Calu3 (cell line): ENCODE results near the gene KBTBD13. TPM values are rescaled to one million over a fixed set of nuclear protein-coding genes. Genes with fewer than 3 reads are reported as not detected.

ENCODE experiments used
- BruUV-seq: library from RNA; stranded (reverse); fragments of 400-500 nt; replicated peaks from 2 replicates; lab custom pipeline; 2021; lab: Mats Ljungman, UMichigan
- CTCF ChIA-PET: fragments of 300-600 bp; sonication (Branson Sonifier 250); formaldehyde crosslinking; loops from one replicate; lab custom pipeline; 2022; ENCODE audit warnings: antibody characterized with exemption; lab: Charles Lee
- DNase-seq: peaks from one replicate; pipeline ENCODE4 v3.0.0; 2022
- H3K27ac Mint-ChIP-seq: one replicate; pipeline ENCODE4 v1.8.0; 2022; ENCODE audit warnings: mixed read lengths; ENCODE audit not compliant: unreplicated experiment
- H3K27me3 Mint-ChIP-seq: one replicate; pipeline ENCODE4 v1.8.0; 2022; ENCODE audit warnings: mixed read lengths; ENCODE audit not compliant: unreplicated experiment
- H3K36me3 Mint-ChIP-seq: one replicate; pipeline ENCODE4 v1.8.0; 2022; ENCODE audit warnings: mild to moderate bottlenecking, moderate library complexity, mixed read lengths; ENCODE audit not compliant: insufficient read depth, unreplicated experiment
- H3K4me1 Mint-ChIP-seq: one replicate; pipeline ENCODE4 v1.8.0; 2022; ENCODE audit warnings: mild to moderate bottlenecking, low read depth, mixed read lengths; ENCODE audit not compliant: unreplicated experiment
- H3K4me3 Mint-ChIP-seq: one replicate; pipeline ENCODE4 v1.8.0; 2022; ENCODE audit warnings: mild to moderate bottlenecking, low read depth, moderate library complexity, mixed read lengths; ENCODE audit not compliant: unreplicated experiment
- H3K9me3 Mint-ChIP-seq: one replicate; pipeline ENCODE4 v1.8.0; 2022; ENCODE audit warnings: low read depth, mixed read lengths; ENCODE audit not compliant: unreplicated experiment
- intact Hi-C: fragments of 100-400 bp; cut with micrococcal nuclease; formaldehyde crosslinking; loops from one replicate; pipeline ENCODE4 v1.10.0; 2022; ENCODE audit not compliant: unreplicated experiment
- total RNA-seq: library from RNA; stranded (reverse); gene quantifications from 2 replicates; pipeline ENCODE4 v1.2.3, GENCODE V29; 2022
- TF ChIP-seq, protein P1 (sequence below): fragments of 200-600 bp; IDR thresholded peaks from one replicate; pipeline ENCODE4 v1.8.0; 2022; ENCODE audit warnings: antibody characterized with exemption; ENCODE audit not compliant: unreplicated experiment

KBTBD13 gene
- total RNA-seq, 1 experiment from 2014 or later: not detected

GRCh38 chr15:65085207-65085753 lies 8.7 kb downstream of the KBTBD13 start:
- CTCF ChIA-PET: interaction anchor here (1.3 to 3.1 kb wide), 2 partner anchors 16 to 30 kb away, joined by 3 to 12 read pairs; no protein-coding TSS in a partner anchor
- no peak overlapping the region for H3K27ac Mint-ChIP-seq
- H3K9me3 Mint-ChIP-seq: no peaks in the 10 kb centered on the region
- H3K4me1 Mint-ChIP-seq: peaks cover 21% of the 10 kb centered on the region
- BruUV-seq: no TSS peak
- TF ChIP-seq, protein P1, sequence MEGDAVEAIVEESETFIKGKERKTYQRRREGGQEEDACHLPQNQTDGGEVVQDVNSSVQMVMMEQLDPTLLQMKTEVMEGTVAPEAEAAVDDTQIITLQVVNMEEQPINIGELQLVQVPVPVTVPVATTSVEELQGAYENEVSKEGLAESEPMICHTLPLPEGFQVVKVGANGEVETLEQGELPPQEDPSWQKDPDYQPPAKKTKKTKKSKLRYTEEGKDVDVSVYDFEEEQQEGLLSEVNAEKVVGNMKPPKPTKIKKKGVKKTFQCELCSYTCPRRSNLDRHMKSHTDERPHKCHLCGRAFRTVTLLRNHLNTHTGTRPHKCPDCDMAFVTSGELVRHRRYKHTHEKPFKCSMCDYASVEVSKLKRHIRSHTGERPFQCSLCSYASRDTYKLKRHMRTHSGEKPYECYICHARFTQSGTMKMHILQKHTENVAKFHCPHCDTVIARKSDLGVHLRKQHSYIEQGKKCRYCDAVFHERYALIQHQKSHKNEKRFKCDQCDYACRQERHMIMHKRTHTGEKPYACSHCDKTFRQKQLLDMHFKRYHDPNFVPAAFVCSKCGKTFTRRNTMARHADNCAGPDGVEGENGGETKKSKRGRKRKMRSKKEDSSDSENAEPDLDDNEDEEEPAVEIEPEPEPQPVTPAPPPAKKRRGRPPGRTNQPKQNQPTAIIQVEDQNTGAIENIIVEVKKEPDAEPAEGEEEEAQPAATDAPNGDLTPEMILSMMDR: no peak
- no peak for DNase-seq
- intact Hi-C loops: no loop called here
- no peak overlapping the region for H3K4me3 Mint-ChIP-seq
- no peaks in the 10 kb centered on the region for H3K36me3 Mint-ChIP-seq
- H3K27me3 Mint-ChIP-seq: peaks cover 43% of the 10 kb centered on the region

DNA sequence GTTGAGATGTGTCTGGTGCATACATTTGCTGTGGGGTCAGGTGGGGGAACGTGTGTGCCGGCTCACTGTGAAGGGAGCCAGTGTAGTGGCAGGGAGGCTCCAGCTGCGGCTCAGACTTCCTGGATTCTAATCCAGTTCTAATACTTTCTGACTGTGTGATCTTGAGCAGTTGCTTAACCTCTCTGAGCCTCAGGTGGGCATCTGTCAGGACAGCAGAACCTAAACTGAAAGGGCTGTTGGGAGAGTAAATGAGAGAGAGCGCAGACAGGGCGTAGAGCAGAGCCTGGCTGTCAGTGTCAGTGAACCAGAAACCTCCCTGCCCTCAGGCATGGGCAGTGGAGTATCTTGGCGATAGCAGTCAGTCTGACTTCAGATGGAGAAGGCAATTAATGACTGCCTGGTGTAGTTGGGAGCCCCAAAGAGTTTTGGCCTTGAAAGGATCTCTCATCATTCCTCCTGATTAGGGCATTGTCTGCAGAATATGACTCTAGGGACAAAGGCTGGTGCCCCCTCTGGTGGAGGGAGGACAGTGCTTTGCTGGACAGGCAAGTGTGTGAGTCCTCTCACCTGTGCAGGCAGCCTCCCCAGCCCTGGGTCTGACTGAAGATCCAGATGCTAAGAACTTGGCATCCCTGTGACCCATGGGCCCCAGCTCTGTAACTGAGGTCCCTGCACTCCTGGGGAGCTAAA lies 9.6 kb downstream of the KBTBD13 start:
- no TSS peak for BruUV-seq
- H3K27ac Mint-ChIP-seq: no peak overlapping the region
- TF ChIP-seq, protein P1: peak; percentile 33
- H3K27me3 Mint-ChIP-seq: peaks cover 43% of the 10 kb centered on the region
- intact Hi-C loops: loop anchor here (2.0 kb wide), 1 partner anchor 31 kb away; no protein-coding TSS in a partner anchor
- no peaks in the 10 kb centered on the region for H3K36me3 Mint-ChIP-seq
- DNase-seq: peak; percentile 74
- no peaks in the 10 kb centered on the region for H3K9me3 Mint-ChIP-seq
- peaks cover 21% of the 10 kb centered on the region for H3K4me1 Mint-ChIP-seq
- CTCF ChIA-PET: interaction anchor here (1.2 to 3.1 kb wide), 5 partner anchors 15 to 52 kb away, joined by 4 to 12 read pairs (median 10); no protein-coding TSS in a partner anchor
- H3K4me3 Mint-ChIP-seq: no peak overlapping the region

DNA sequence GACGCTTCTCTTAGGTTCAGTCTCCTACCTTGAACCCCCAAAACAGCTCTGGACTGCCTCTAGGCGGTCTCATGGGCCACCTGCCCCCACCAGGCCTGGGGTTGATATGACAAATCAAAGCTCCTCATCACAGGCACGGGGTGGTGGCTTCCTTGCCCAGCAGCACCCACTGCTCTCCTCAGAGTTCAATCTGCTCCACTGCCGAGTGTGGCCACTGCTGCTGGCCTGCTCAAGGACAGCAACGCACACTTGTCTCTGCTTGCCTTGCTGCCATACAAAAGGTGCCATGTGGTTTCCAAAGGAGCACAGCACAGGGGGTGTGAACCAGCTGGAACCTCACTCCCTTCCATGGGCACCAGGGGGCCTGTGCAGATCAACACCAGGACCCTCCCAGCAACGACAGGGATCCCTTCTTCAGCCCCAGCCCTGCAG lies 10.2 kb downstream of the KBTBD13 start:
- CTCF ChIA-PET: interaction anchor here (0.6 to 2.2 kb wide), 5 partner anchors 15 to 53 kb away, joined by 4 to 12 read pairs (median 6); no protein-coding TSS in a partner anchor
- peaks cover 21% of the 10 kb centered on the region for H3K4me1 Mint-ChIP-seq
- H3K27me3 Mint-ChIP-seq: peaks cover 42% of the 10 kb centered on the region
- no TSS peak for BruUV-seq
- H3K4me3 Mint-ChIP-seq: no peak overlapping the region
- DNase-seq: no peak
- H3K36me3 Mint-ChIP-seq: no peaks in the 10 kb centered on the region
- TF ChIP-seq, protein P1: no peak
- H3K27ac Mint-ChIP-seq: no peak overlapping the region
- intact Hi-C loops: loop anchor here (2.0 kb wide), 1 partner anchor 32 kb away; no protein-coding TSS in a partner anchor
- no peaks in the 10 kb centered on the region for H3K9me3 Mint-ChIP-seq

- TF ChIP-seq, protein P1: no peak
- H3K27ac Mint-ChIP-seq: no peak overlapping the region
- no peak for DNase-seq
- no TSS peak for BruUV-seq
- H3K4me1 Mint-ChIP-seq: peaks cover 15% of the 10 kb centered on the region
- no peaks in the 10 kb centered on the region for H3K36me3 Mint-ChIP-seq
- H3K9me3 Mint-ChIP-seq: no peaks in the 10 kb centered on the region
- no peak overlapping the region for H3K4me3 Mint-ChIP-seq
- peaks cover 35% of the 10 kb centered on the region for H3K27me3 Mint-ChIP-seq
- CTCF ChIA-PET: interaction anchor here (0.6 to 2.2 kb wide), 5 partner anchors 14 to 338 kb away, joined by 3 to 12 read pairs (median 6); no protein-coding TSS in a partner anchor
- intact Hi-C loops: loop anchor here (2.0 kb wide), 1 partner anchor 33 kb away; no protein-coding TSS in a partner anchor
Measured at GRCh38 chr15:65087411-65087810, 10.9 kb downstream of the KBTBD13 start.
